Activated CD8-positive, alpha-beta memory T cell treated with anti-CD3 and anti-CD28 coated beads, Interleukin-2, amount 10 ng/mL, durations not matched to agents 7 days and 5 days (primary cell): ENCODE results near the gene FPR1. TPM values are rescaled to one million over a fixed set of nuclear protein-coding genes. Genes with fewer than 3 reads are reported as not detected.

Source experiments
- ATAC-seq: fragments of 150-1000 bp; cut with Tn5 transposase; one replicate; pipeline ENCODE4 v1.10.0; 2021; ENCODE audit warnings: moderate library complexity
- CTCF ChIA-PET: fragments of 350-600 bp; sonication (Branson Sonifier 250); formaldehyde crosslinking; loops from one replicate; lab custom pipeline; 2021; ENCODE audit warnings: antibody characterized with exemption; lab: Charles Lee
- DNase-seq: peaks from one replicate; pipeline ENCODE4 v3.0.0-alpha.2; 2020
- H3K27ac Mint-ChIP-seq: one replicate; pipeline ENCODE4 v1.8.0; 2021; ENCODE audit warnings: mild to moderate bottlenecking, mixed read lengths
- H3K27me3 Mint-ChIP-seq: one replicate; pipeline ENCODE4 v1.8.0; 2021; ENCODE audit warnings: mixed read lengths
- H3K36me3 Mint-ChIP-seq: one replicate; pipeline ENCODE4 v1.8.0; 2021; ENCODE audit warnings: mild to moderate bottlenecking, mixed read lengths
- H3K4me1 Mint-ChIP-seq: one replicate; pipeline ENCODE4 v1.8.0; 2021; ENCODE audit warnings: mixed read lengths
- H3K4me3 Mint-ChIP-seq: one replicate; pipeline ENCODE4 v1.8.0; 2021; ENCODE audit warnings: mild to moderate bottlenecking, moderate library complexity, mixed read lengths
- H3K9me3 Mint-ChIP-seq: one replicate; pipeline ENCODE4 v1.8.0; 2022; ENCODE audit warnings: low read depth, mixed read lengths
- total RNA-seq, 2 experiments: library from RNA; stranded (reverse); gene quantifications; one replicate each; pipeline ENCODE4 v1.2.3, GENCODE V29; 2021

The FPR1 gene
- total RNA-seq, 2 experiments from 2014 or later, result not detected

DNA sequence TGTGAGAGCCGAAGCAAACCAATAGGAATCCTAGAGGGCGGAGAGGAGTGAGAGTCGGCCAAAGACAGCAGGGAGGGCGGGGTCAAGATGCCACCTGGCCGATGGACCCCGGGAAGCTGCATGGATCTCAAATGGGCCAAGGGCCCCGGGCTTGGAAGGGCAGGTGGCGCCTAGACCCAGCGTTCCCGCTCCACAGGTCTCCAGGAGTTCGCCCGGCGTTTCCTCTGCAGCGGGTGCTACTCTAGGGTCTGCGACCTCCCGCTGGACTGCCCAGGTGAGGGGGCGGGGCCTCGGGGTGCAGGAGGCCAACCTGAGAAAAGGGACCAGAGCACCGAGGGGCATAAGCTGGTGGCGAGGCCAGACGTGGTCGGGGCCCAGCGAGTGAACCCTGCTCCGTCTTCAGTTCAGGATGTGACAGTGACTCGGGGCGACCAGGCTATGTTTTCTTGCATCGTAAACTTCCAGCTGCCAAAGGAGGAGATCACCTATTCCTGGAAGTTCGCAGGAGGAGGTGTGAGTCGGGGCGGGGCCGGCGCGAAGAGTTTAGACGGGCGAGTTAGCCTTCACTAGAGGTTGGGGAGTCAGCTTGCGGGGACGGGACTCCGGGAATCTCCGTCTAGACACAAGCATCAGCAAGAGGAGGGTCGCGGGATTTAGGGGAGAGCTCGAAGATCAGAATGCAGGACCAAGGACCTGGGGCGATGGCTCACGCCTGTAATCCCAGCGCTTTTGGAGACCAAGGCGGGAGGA, 48.7 kb downstream of the FPR1 start:
- ATAC-seq (no peak), DNase-seq (no peak)
- Mint-ChIP-seq H3K4me1 (peaks cover 15% of the 10 kb centered on the region), H3K9me3 (peaks cover 6% of the 10 kb centered on the region), H3K27me3 (peaks cover 10% of the 10 kb centered on the region), H3K27ac (peak overlapping the region; percentile 31), H3K36me3 (peaks cover 15% of the 10 kb centered on the region), H3K4me3 (peak overlapping the region; percentile 83)
- CTCF ChIA-PET, result interaction anchor here (1.2 to 2.5 kb wide), 6 partner anchors 13 to 281 kb away, joined by 4 to 12 read pairs (median 5); no protein-coding TSS in a partner anchor

DNA sequence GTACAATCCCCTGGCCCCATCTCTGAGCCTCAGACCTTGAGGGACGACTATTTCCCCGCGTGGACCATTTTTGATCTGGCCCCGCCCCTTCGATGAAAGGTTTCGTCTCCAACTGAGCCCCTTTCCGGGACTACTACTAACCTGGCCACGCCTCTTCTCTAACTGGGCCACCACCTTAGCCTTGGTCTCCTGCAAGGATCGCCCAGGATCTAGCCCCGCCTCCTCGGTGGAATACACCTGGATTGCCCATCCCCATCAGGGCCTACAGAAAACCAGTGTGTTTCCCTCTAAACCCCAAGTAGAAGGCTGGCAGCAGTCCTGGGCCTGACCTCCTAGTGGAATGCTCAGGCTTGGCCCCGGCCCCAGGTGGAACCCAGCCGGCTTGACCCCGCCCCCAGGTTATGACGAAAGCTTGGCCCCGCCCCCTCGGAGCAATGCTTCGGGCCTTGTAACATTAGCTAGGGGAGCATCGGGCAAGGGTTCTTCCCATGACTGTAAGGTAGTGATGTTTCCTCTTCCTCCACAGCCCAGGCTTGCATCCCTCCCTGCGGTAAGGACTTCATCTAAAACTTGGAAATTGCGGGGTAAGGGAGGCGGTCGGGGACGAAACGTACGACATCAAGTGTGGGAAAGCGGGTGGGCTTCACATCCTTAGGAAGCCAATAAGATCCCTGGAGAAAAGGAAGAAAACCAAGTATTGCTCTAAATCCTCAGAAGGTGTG, 49.4 kb downstream of the FPR1 start:
- ATAC-seq, result no peak

GRCh38 chr19:51701468-51702100, 50.1 kb downstream of the FPR1 start:
- DNase-seq, result no peak
- peaks cover 10% of the 10 kb centered on the region for H3K27me3 Mint-ChIP-seq
- H3K4me1 Mint-ChIP-seq, result peaks cover 15% of the 10 kb centered on the region
- no peak for ATAC-seq
- peaks cover 6% of the 10 kb centered on the region for H3K9me3 Mint-ChIP-seq
- H3K27ac Mint-ChIP-seq, result no peak overlapping the region
- no peak overlapping the region for H3K4me3 Mint-ChIP-seq
- CTCF ChIA-PET, result no interaction called here
- H3K36me3 Mint-ChIP-seq, result peaks cover 13% of the 10 kb centered on the region

More for the DNA sequence above, 49.4 kb downstream of the FPR1 start:
- Mint-ChIP-seq H3K4me1 (peaks cover 15% of the 10 kb centered on the region), H3K27ac (no peak overlapping the region), H3K27me3 (peaks cover 10% of the 10 kb centered on the region), H3K36me3 (peaks cover 15% of the 10 kb centered on the region), H3K4me3 (peak overlapping the region; percentile 14), H3K9me3 (peaks cover 6% of the 10 kb centered on the region)
- CTCF ChIA-PET, result interaction anchor here (1.7 to 2.5 kb wide), 2 partner anchors 45 to 65 kb away, joined by 5 to 12 read pairs; no protein-coding TSS in a partner anchor
- no peak for DNase-seq

DNA sequence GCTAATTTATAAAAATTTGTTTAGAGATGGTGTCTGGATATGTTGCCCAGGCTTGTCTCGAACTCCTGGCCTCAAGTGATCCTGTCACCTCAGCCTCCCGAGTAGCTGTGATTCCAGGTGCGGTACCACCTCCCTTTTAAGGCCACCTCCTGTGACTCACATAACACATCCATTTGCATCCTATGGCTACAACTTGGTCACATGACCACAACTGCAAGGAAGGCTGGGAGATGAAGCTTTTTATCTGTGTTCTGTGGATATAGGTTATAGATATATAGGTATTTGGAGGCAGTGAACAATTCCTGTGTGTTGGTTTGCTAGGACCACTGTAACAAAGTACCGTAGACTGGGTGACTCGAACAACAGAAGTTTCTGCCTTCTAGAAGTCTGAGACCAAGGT, 52.5 kb downstream of the FPR1 start:
- Mint-ChIP-seq H3K27ac (no peak overlapping the region), H3K4me1 (peaks cover 9% of the 10 kb centered on the region), H3K4me3 (no peak overlapping the region), H3K9me3 (peaks cover 6% of the 10 kb centered on the region), H3K36me3 (no peaks in the 10 kb centered on the region), H3K27me3 (peaks cover 10% of the 10 kb centered on the region)
- CTCF ChIA-PET, result interaction anchor here (1.5 kb wide), 1 partner anchor 12 kb away, joined by 4 read pairs; no protein-coding TSS in a partner anchor
- ATAC-seq (no peak), DNase-seq (no peak)

GRCh38 chr19:51698296-51698695, 53.4 kb downstream of the FPR1 start:
- Mint-ChIP-seq H3K9me3 (peaks cover 6% of the 10 kb centered on the region), H3K4me1 (peaks cover 8% of the 10 kb centered on the region), H3K36me3 (no peaks in the 10 kb centered on the region), H3K27me3 (peaks cover 9% of the 10 kb centered on the region), H3K27ac (no peak overlapping the region), H3K4me3 (no peak overlapping the region)
- no peak for ATAC-seq
- peak; percentile 37 for DNase-seq
- CTCF ChIA-PET, result no interaction called here

GRCh38 chr19:51697169-51697776, 54.4 kb downstream of the FPR1 start:
- Mint-ChIP-seq H3K4me1 (no peaks in the 10 kb centered on the region), H3K36me3 (no peaks in the 10 kb centered on the region), H3K9me3 (peaks cover 3% of the 10 kb centered on the region), H3K27me3 (no peaks in the 10 kb centered on the region), H3K27ac (no peak overlapping the region), H3K4me3 (no peak overlapping the region)
- peak; percentile 19 for DNase-seq
- CTCF ChIA-PET, result no interaction called here
- no peak for ATAC-seq

- H3K27ac Mint-ChIP-seq, result no peak overlapping the region
- H3K4me1 Mint-ChIP-seq, result no peaks in the 10 kb centered on the region
- H3K4me3 Mint-ChIP-seq, result no peak overlapping the region
- no peaks in the 10 kb centered on the region for H3K27me3 Mint-ChIP-seq
- CTCF ChIA-PET, result interaction anchor here (0.7 kb wide), 1 partner anchor 38 kb away, joined by 3 read pairs; no protein-coding TSS in a partner anchor
- ATAC-seq, result no peak
- H3K9me3 Mint-ChIP-seq, result peaks cover 3% of the 10 kb centered on the region
- H3K36me3 Mint-ChIP-seq, result no peaks in the 10 kb centered on the region
- no peak for DNase-seq
Observed at GRCh38 chr19:51696606-51697005, 55.1 kb downstream of the FPR1 start.

Other genes starting within 250 kb of the FPR1 start
- gene SIGLEC6, start 220.2 kb downstream of the FPR1 start, total RNA-seq, result not detected
- gene ZNF175, start 180.6 kb downstream of the FPR1 start, total RNA-seq, result 10 to 100 TPM in 1 of 2 experiments, 1 to 10 TPM in 1; 8.3 to 10.1 TPM
- not detected for gene SIGLEC5, start 121.5 kb downstream of the FPR1 start, total RNA-seq
- gene SIGLEC14, start 105.1 kb downstream of the FPR1 start, total RNA-seq, result under 1 TPM in 1 of 2 experiments, not detected in 1; 0.91 TPM
- 1 to 10 TPM; 2.3 to 2.6 TPM for gene SPACA6, start 58.5 kb downstream of the FPR1 start, total RNA-seq
- not detected for gene HAS1, start 27.9 kb downstream of the FPR1 start, total RNA-seq
- gene FPR2, start 9.3 kb upstream of the FPR1 start, total RNA-seq, result not detected
- gene FPR3, start 43.3 kb upstream of the FPR1 start, total RNA-seq, result not detected
- gene ZNF577, start 136.1 kb upstream of the FPR1 start, total RNA-seq, result 1 to 10 TPM; 4.3 to 6.9 TPM
- 10 to 100 TPM; 10.6 to 12.4 TPM for gene ZNF649, start 153.1 kb upstream of the FPR1 start, total RNA-seq
- gene ZNF613, start 175.6 kb upstream of the FPR1 start, total RNA-seq, result 1 to 10 TPM; 5.0 to 5.7 TPM
- 10 to 100 TPM; 10.2 to 12.7 TPM for gene ZNF350, start 235.0 kb upstream of the FPR1 start, total RNA-seq